HG03442 (cell line): Measurements from ENCODE around the gene ITGBL1.

Source experiments
- ATAC-seq: cut with Tn5 transposase; IDR thresholded peaks from one replicate; pipeline ENCODE4 v1.9.1; 2021; ENCODE audit warnings: mild to moderate bottlenecking, moderate library complexity; ENCODE audit not compliant: unreplicated experiment

The ITGBL1 gene

DNA sequence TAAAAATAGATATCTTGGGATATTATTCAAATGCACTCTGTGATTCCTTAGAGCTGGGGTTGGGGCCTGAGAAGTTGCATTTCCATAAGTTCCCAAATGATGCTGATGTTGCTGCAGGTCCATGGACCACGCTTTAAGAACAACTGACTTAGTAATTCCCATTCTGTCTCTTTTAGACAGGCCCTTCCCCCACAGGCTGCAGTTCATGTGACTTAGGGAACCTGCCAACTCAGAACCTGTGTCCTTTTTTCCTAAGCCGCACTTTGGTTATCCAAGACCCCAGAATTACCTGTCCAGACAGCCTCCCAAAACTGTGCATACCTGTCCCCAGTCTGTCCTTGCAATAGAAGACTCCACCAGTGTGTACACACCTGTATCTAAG lies 1.7 kb upstream of the ITGBL1 start:
- no peak for ATAC-seq

DNA sequence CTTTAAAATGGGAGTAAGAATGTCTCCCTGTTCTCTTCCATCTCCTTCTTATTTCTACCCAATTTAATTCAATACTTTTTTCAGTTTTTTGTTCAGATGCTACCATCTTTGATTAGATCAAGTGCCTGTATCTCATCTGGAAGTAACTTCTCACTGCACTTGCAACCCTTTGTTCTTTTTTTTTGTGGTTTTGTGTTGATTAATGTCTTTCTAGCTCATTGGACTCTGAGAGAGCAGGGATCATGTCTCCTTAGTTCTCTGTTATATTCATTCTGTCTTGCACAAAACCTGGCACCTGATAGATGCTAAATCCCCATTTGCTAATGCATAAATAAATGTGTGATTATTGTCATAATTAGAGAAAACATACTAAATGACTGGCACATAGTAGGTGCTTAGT lies 834 bp upstream of the ITGBL1 start:
- ATAC-seq = no peak

DNA sequence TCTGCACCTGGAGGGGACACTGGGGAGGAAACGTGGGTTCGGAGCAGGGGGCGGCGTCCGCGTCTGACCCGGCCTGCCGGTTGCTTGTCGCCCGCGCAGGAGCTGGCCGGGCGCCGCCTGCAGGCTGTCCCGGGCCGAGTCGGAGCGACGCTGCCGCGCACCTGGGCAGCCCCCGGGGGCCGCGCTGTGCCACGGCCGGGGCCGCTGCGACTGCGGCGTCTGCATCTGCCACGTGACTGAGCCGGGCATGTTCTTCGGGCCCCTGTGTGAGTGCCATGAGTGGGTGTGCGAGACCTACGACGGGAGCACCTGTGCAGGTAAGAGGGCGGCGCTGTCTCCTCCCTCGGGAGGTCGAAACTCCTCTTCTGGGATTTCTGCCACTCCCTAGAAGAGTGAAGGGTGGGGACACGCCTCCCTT lies 1.3 kb downstream of the ITGBL1 start:
- ATAC-seq = peak; percentile 26

DNA sequence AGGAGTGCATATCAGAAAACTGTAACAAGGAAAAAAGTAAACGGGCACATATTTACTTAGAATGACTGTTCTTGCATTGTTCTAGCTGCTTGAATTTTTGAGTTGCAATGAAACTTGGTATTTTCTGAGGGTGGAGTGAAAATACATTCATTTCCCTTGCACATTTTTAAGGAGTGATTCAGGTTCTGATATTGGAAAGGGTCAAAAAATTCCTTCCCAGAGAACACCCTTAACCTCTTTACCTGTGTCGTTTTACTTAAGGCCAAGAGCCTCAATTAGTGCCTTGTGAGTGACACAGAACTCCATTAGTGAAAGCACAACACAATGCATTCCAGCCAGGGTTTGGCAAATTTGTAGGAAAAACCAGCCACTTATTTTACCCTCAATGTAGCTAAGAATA lies 2.3 kb downstream of the ITGBL1 start:
- no peak for ATAC-seq

DNA sequence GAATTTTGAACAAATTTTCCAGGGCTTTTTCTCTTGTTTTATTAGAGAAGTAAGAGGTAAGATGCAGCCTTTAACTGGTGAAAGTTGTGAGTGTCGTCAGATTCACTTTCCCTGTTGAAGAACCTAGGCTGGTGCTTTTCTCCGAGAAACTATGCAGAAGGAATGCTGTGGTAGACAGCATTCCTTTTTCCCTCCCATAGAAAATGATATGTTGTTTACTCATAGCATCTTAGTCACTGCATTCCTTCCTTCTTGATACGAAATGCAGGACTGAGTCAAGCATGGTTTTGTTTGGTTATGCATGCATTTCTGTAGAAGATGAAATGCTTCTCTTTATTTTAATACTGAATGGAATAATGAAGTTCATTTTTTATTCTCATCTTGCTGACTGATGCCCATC lies 3.4 kb downstream of the ITGBL1 start:
- no peak for ATAC-seq

DNA sequence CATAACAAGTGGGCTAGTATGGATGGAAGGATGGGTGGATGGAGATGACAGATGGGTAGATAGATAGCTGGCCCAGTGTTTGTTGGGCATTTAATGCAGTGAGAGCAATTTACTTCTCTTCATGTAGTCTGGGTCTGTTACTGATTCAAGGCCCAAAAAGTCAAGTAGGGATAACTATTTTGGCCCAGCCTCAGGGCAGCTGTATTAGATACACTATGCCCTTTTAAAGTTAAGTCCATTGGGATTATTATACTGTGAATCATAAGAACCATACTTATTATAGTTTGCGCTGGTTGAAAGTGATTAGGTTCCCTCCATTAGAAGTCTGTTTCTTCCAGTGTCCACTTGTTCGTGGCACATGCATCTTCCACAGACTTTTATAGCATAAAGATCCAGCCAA lies 4.7 kb downstream of the ITGBL1 start:
- ATAC-seq = no peak

DNA sequence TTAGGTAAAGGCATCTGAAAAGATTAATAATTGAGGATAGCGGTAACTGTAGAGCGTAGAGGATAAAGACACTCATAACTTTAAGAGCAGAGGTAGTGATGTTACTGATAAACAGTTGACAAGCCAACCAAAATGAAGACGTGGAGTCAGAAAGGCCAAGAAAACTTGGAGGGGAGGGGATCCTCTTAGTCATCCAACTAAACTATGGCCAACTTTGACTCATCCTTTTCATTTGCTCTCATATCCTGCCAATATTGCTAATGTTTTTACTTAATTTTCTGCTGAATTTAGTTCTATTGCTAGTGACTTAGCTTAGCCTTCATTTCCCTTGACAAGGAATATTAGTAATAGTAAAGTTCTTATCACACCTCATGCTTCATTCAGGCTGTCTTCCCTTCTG lies 13.4 kb downstream of the ITGBL1 start:
- no peak for ATAC-seq

DNA sequence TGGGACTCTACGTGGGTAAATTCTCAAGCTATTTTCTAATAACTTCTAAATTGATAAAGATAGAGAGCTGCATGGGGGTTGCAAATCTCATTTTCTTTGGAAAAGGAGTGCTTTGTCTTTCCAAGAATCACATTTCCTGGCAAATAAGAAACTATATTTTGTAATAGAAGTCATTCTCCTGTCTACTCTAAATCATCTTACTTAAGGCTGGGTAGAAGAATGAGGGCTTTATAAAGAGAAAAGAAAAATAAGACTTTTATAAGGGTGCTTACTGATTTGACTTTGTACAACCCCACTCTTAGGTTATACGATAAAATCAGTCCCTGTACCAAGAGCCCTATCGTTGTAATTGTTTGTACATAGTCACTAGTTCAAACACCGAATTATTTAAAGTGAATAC lies 14.9 kb downstream of the ITGBL1 start:
- no peak for ATAC-seq

DNA sequence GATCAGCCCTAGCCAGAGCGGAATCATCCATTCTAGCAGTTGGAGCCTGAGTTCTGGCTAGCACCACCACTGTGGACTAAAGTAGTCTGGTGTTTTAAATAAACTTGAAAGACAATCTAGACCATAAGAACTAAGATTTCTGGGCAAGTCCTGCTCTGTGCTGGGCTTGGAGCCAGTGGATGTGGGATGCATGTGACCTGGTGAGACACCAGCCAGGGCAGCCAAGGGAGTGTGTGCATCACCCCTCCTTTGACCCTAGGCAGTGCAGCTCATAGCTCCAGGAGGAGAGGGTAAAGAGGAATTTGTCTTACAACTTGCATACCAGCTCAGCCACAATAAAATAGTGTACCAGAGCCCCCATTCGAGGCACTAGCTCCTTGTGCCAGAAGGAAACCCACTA lies 21.0 kb downstream of the ITGBL1 start:
- ATAC-seq = no peak

DNA sequence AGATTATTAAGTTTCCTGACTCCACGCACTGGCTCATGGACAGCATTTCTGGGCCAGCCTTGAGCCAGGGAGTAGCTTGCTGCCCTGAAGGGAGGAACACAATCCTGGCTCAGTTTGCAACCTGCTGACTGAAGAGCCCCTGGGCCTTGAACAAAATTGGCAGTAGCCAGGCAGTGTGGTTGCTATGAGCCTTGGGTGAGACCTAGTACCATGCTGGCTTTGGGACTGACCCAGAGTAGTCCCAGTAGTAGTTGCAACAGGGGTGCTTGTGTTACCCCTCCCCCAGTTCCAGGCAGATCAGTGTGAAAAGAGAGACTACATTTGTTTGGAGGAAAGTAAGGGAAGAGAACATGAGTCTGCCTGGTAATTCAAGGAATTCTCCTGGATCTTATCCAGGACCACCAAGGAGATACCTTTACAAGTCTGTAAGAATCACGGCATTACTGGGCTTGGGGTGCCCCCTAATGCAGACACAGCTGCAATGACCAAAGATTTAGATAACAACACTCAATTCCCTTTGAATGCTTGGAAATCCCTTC lies 22.0 kb downstream of the ITGBL1 start:
- no peak for ATAC-seq

DNA sequence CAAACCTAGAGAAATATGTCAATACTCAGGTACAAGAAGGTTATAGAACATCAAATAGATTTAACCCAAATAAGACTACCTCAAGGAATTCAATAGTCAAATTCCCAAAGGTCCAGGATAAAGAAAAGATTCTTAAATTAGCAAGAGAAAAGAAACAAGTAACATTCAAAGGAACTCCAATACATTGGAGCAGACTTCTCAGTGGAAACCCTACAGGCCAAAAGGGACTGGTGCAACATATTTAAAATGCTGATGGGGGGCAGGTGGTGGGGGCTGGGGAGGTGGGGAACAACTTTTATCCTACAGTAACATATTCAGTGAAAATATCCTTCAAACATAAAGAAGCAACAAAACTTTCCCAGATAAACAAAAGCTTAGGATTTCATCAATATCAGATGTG lies 23.1 kb downstream of the ITGBL1 start:
- ATAC-seq = no peak

DNA sequence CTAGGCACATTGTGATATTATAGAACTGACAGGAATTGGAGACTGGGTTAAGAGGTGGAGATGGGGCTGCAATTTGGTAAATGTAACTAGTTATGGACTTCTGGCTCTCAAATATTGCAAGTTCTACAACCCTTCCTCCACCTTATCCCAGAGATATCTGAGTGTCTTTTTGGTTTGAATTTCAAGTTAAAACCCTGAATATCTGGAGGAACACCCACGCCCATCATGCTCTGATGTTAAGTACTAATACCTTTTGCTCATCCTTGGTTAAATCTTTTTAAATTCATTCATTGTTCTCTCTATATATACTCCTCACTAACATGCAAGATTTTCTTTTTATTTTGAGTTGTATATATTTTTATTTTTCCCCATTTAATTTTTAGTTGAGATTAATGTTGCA lies 28.9 kb downstream of the ITGBL1 start:
- no peak for ATAC-seq

DNA sequence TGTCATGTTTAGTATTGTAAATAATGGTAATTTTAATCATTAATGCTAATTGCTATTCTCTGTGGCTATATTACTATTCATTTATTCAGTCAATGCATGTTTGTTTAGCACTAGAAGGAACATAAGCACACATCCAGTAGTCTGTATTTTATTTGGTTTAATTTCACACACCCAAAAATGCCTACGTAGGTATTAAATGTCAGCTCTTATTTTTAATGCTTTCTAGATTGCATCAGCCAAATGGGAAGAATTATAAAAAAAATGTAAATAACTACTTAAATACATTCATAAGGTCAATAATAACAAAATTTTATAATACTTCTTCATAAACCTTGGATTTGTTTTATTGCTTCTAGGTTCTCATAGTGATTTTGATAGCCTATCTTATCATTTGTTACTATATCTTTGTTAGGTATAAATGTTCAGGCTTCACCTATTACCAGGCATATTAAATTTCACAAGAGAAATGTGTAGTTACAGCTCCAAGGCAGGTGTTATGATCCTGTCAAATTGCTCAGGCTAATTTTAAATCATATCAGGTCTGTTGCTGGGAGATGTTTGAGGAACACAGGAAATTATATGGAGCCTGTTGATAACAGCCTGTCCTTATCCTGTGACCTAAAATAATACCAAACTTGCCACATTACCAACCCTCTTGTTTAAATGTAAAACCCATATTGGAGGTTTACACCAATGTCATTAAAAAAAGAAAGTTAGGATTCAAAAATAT lies 34.4 kb downstream of the ITGBL1 start:
- no peak for ATAC-seq

DNA sequence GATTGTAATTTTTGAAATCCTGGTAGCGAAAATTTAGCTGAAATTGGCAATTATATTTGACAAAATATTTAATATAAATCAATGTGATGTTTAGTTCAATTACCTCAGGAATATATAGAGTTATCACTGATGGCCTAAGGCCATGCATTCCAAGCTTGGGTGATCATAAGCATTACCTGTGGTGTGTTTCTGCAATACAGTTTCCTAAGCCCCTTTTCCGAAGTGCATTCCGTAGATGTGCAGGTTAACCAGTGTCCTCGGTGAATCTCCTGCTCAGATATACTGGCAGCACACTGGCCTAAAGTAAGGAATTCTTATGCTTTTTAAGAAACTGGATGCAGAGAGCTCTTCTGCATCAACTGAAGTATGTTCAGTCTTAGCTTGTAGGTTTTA lies 35.0 kb downstream of the ITGBL1 start:
- no peak for ATAC-seq

DNA sequence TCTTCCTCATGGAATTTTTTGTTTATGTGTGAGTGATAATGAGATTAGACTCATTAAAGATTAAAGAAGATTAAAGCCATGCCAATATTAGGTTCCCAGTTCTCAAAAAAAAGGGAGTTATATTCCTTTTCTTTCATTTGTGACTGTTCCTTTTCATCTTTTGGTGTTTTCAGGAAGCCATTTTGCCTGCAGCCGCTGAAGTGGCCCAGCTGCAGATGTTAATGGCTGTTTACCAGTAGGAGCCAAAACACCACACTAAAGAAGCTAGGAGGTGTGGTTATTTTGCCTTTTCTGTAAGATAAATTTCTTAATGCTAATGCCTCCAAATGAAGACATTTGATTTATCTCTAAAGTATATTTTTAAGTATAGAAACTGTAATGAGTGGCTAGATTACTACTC lies 36.3 kb downstream of the ITGBL1 start:
- ATAC-seq = no peak

DNA sequence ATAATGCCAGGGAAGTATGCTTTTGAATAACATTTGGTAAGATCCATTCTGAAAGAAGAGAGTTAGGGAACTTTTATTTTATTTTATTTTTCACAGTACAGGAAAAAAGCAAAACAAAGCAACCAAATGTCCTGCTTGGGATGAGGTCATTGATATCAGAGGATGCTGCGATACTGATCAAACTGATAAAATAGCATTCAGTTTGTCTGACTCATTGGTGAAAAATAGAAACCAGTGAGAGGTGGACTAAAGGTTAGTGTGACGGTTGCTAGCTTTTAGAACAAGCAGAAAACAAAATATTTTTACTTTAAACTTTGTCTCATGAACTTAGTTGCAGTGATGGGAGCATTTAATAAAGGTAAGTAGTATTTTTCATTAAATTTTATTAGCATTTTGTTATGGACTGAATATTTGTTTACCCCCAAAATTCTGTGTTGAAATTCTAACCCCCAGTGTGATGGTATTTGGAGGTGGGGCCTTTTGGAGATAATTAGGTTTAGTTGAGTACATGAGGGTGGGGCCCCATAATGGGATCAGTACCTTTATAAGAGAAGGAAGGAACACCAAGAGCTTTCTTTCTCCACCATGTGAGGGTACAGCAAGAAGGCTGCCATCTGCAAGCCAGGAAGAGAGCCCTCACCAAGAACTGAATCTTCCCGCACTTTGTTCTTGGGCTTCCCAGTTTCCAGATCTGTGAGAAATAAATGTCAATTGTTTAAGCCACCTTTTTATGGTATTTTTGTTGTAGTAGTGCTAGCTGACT lies 37.3 kb downstream of the ITGBL1 start:
- no peak for ATAC-seq

DNA sequence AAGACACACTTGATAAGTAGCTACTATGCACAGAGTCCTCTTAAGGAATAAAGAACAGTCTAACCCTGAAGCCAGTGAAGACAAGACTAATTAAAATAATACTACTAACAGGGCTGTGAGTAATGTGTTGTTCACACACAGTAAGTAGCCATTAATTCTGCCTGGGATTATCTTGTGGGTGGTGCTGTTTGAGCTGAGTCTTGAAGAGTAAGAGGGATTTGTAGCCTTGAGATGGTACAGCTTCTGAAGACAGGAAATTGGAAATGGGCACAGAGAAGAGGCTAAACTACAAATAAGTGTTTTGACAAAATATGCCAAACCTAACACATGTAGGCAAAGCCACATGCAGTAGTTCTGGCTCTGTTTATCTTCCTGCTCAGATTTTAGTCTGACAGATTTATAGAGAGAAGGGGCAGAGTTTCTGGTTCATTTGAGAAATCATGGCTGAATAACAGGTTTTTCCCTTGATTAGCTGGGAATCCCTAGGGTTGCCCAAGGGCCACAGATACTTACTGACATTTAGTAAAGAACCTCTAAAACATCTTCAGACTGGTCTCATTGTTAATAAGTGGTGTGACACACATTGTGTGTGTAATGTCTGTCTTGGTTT lies 38.0 kb downstream of the ITGBL1 start:
- ATAC-seq = no peak

DNA sequence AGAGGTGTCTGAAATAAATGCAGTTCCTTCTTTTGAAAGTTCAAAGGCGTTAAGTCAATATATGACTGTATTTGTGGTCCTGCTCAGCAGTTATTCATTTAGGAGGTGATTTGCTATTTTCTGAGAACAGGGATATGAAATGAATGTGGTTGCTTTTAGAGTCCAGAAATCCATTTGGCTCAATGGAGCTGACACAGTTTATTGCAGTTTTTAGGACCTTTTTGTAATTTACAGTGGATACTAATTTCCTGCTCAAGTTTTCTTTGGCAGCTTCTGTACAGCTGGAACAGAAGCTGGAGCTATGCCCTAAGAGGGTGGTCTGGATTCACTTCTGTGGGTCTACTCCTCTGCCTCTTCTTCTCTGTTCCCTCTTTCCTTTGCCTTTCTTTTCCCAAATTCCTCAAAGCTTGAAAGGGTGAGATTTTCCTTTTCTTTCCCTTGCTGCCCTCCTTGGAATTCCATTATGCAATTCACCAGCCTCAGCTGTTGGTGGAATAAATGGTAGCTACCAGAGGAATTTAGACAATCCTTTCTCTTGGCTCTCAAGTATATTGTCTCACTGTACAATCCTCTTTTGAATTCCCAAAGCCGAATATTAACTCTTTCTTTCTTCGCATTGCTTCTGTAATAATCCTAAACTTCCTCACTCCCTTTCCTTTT lies 39.9 kb downstream of the ITGBL1 start:
- no peak for ATAC-seq

DNA sequence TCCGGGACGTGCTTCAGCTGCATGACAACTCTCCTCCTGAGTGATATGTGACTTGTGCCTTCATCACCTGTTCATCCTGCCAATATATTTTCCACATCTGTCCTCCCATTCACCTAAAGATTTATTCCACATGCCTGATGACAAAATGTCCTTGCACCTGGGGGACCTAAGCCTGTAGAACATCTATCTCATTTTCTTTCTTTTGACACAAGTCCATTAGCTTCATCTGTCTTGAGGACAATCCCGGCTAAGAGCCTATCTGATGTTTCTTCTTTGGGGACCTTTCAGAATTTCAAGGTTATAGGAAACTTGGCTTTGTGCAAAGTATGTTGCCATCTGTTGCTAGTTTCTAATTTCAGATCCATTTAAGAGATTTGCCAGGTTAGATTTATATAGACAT lies 41.1 kb downstream of the ITGBL1 start:
- no peak for ATAC-seq

DNA sequence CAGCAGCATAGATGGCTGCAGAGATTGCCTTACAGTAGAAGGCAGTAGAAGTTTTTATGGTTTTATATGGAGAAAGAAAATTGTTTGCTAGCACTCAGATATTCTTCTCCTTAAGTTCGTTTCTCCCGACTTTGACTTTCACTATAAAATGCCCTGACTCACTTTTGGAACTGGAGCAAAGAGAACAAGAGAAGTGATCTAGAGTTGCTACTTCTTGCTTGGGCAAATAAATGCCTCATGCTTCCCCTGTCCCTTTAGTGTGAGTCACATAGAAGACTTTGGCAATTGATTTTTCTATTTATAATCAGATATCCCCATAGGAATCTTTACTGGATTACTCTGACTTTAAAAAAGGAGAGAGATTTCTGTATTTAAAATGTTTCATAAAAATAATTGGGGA lies 46.9 kb downstream of the ITGBL1 start:
- ATAC-seq = no peak

DNA sequence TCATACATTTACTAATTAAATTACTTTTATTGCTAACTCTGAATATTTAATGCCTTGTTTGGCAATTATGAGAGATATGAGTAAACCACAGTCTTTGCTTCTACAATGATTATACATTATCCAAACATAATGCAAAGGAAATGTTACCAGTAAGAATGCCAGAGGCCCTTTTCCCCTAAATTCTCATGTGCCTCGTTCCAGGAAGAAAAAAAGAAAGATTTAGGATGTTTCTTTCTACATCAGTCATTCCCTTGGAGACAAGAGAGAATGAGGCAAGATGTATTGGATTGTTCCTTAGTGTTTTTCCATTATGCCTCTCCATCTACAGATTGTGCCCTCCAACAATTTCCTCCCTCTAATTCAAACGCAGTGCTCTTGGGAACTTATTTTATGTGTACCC lies 50.1 kb downstream of the ITGBL1 start:
- no peak for ATAC-seq

DNA sequence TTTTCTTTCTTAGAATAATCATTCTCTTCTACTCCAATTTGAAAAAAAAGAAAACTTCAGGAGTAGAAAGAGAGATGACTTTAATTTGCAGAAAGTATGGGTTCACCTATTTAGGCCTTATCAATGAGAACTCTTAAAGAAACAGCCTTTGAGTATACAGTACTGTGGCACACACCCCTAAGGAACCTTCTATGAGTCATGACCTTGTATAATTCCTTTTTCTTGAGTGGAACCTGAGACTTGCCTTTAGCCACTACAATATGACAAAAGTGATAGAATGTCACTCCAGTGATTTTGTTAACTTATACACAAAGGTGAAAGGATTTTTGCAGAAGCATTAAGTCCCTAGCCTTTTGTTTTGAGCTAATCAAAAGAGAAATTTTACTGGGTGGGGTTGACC lies 58.7 kb downstream of the ITGBL1 start:
- no peak for ATAC-seq
